Measurements from ENCODE around the gene P2RX1. TPM values are rescaled to one million over a fixed set of nuclear protein-coding genes. Genes with fewer than 3 reads are reported as not detected.

The P2RX1 gene
- polyA plus RNA-seq (2012; ENCODE audit: low read depth, missing spikeins): 1.1 TPM

- FAIRE-seq: peak; percentile 80
- no peak for DNase-seq (ENCODE audit: insufficient read length, low spot score)
- TF ChIP-seq POLR2A (IDR thresholded peaks at IDR 0.05; ENCODE audit: low read depth, low read length): no peak
- TF ChIP-seq TAF1 (IDR thresholded peaks at IDR 0.05; ENCODE audit: low read depth, low read length): no peak
- no peak for TF ChIP-seq PAX5 (IDR thresholded peaks at IDR 0.05; ENCODE audit: insufficient read depth, low read length, severe bottlenecking)
- no peak for TF ChIP-seq SPI1 (IDR thresholded peaks at IDR 0.05; ENCODE audit: low read depth, low read length)
- TF ChIP-seq POU2F2 (IDR thresholded peaks at IDR 0.05; ENCODE audit: low read depth, low read length): no peak
- no peak for TF ChIP-seq POLR2AphosphoS5 (IDR thresholded peaks at IDR 0.05; ENCODE audit: low read depth, low read length)
Observed at GRCh38 chr17:3915995-3916696, at the start of gene P2RX1. TSS of gene P2RX1 (minus strand) at chr17:3916465. CDS start at chr17:3916225, 240 bp downstream.

DNA sequence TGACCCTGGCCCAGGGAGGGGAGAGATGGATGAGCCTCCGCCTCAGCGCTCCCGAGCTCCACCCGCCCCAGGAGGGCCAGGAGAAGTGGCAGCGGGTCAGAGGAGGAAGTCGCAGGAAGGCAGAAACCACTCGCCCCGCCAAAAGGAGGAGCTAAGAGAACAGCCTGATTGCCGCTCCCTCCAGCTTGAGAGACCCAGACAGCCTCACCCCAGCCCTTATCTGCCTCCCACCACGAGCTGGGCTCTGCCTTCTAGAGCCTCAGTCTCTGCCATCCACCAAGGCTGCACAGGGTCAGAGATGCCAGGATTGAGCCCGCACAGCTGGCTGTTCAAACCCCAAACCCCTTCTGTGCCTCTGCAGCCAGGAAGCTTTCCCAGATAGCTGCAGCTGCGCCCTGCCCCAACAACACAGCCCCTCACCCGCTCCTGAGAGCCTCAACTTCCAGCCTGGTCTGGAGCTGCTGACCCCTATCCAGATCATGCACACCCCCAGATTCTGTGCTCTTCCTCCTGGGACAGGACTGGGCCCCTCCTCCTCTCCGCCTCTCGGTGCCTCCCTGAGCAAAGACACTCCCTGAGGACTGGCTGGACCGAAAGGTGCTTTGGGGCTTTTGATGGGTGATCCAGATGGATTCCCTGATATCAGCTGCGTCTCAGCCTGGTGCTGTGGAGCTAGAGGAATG is 49.0 kb upstream of the P2RX1 start:
- TF ChIP-seq POU2F2 (IDR thresholded peaks at IDR 0.05; ENCODE audit: low read depth, low read length): no peak
- no peak for TF ChIP-seq TAF1 (IDR thresholded peaks at IDR 0.05; ENCODE audit: low read depth, low read length)
- peak; percentile 64; the same call in 1 of the 2 replicates for TF ChIP-seq SPI1 (IDR thresholded peaks at IDR 0.05; ENCODE audit: low read depth, low read length)
- no peak for TF ChIP-seq POLR2A (IDR thresholded peaks at IDR 0.05; ENCODE audit: low read depth, low read length)
- FAIRE-seq (peak; percentile 98), DNase-seq (ENCODE audit: insufficient read length, low spot score) (peak; percentile 67)

DNA sequence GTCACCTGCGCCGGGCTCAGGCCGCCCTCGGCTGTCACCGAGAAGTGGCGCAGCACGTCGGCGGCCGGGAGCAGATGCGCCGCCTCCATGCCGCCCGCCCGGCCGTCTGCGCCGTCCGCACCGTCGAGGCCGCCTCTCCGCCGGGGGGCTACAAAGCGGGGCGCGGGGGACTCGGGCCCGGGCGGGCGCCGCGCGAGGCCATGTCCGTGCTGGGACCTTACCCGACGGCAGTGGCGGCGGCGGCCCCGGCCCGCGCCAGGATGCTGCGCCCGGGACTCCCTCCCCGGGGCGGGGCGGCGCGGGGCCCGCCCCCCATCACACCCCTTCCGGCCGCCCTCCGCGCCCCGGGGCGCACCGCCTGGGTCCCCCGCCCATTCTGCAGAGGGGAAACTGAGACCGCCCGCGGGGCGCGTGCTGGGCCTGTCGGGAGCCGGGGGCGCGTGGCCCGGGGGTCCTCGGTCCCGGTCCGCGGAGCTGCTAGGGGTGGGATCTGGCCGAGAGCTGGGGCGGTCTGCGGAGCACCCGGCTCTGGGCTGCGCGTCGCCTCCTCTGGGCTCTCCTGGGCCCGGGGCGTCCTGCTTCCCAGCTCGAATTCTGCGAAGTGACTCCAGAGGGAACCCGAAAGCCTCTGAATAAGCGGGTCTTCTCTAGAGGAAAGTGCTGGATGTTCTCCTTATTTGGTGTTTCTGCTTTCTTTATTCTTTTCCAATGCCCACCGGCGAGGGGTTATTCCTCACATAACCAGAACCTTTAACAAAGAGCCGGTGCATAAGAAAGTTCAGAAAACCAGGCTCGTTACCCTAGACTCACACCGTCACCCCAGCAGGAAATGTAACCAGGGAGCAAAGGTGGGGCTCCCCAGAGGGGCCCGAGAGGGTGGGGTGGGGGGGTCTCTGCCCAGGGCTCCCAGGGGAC is 48.2 kb upstream of the P2RX1 start, which contains the start of gene ATP2A3:
Gene ATP2A3, minus strand, starts transcription at position 235 of the 915 bp plus-strand sequence. Its CDS starts 146 bp downstream, at position 89.
- DNase-seq (ENCODE audit: insufficient read length, low spot score) (peak; percentile 82), FAIRE-seq (peak; percentile 83)
- TF ChIP-seq POLR2AphosphoS5 (IDR thresholded peaks at IDR 0.05; ENCODE audit: low read depth, low read length) (no peak), POLR2A (IDR thresholded peaks at IDR 0.05; ENCODE audit: low read depth, low read length) (no peak), PAX5 (IDR thresholded peaks at IDR 0.05; ENCODE audit: insufficient read depth, low read length, severe bottlenecking) (no peak), POU2F2 (IDR thresholded peaks at IDR 0.05; ENCODE audit: low read depth, low read length) (no peak), TAF1 (IDR thresholded peaks at IDR 0.05; ENCODE audit: low read depth, low read length) (no peak), SPI1 (IDR thresholded peaks at IDR 0.05; ENCODE audit: low read depth, low read length) (no peak)

GRCh38 chr17:3963237-3964201 is 47.3 kb upstream of the P2RX1 start:
- peak; percentile 61 for DNase-seq (ENCODE audit: insufficient read length, low spot score)
- peak; percentile 91 for FAIRE-seq
- peak; percentile 86 for TF ChIP-seq SPI1 (IDR thresholded peaks at IDR 0.05; ENCODE audit: low read depth, low read length)
- no peak for TF ChIP-seq PAX5 (IDR thresholded peaks at IDR 0.05; ENCODE audit: insufficient read depth, low read length, severe bottlenecking)

DNA sequence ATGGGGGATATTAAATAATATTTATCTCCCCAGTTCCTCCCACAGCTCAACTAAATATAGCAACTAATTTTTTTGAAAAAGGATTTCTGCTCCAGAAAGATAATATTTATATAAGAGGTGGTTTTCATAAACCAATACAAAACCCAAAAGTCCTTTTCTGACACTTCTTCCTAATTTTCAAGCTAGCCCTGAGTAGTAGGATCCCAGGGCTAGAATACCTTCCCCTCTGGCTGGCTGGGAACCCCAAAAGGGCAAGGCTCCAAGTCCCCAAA is 46.6 kb upstream of the P2RX1 start:
- no peak for FAIRE-seq
- DNase-seq (ENCODE audit: insufficient read length, low spot score): no peak
- no peak for TF ChIP-seq SPI1 (IDR thresholded peaks at IDR 0.05; ENCODE audit: low read depth, low read length)
- TF ChIP-seq PAX5 (IDR thresholded peaks at IDR 0.05; ENCODE audit: insufficient read depth, low read length, severe bottlenecking): no peak
- no peak for TF ChIP-seq TAF1 (IDR thresholded peaks at IDR 0.05; ENCODE audit: low read depth, low read length)
- no peak for TF ChIP-seq POLR2A (IDR thresholded peaks at IDR 0.05; ENCODE audit: low read depth, low read length)
- no peak for TF ChIP-seq POLR2AphosphoS5 (IDR thresholded peaks at IDR 0.05; ENCODE audit: low read depth, low read length)
- TF ChIP-seq POU2F2 (IDR thresholded peaks at IDR 0.05; ENCODE audit: low read depth, low read length): no peak

GRCh38 chr17:3962217-3962964 is 46.1 kb upstream of the P2RX1 start:
- no peak for DNase-seq (ENCODE audit: insufficient read length, low spot score)
- peak; percentile 62 for FAIRE-seq
- TF ChIP-seq POLR2AphosphoS5 (IDR thresholded peaks at IDR 0.05; ENCODE audit: low read depth, low read length): no peak
- no peak for TF ChIP-seq SPI1 (IDR thresholded peaks at IDR 0.05; ENCODE audit: low read depth, low read length)
- TF ChIP-seq PAX5 (IDR thresholded peaks at IDR 0.05; ENCODE audit: insufficient read depth, low read length, severe bottlenecking): no peak
- TF ChIP-seq TAF1 (IDR thresholded peaks at IDR 0.05; ENCODE audit: low read depth, low read length): no peak
- no peak for TF ChIP-seq POU2F2 (IDR thresholded peaks at IDR 0.05; ENCODE audit: low read depth, low read length)
- no peak for TF ChIP-seq POLR2A (IDR thresholded peaks at IDR 0.05; ENCODE audit: low read depth, low read length)

GRCh38 chr17:3961564-3962047 is 45.3 kb upstream of the P2RX1 start:
- peak; percentile 91 for FAIRE-seq
- no peak for DNase-seq (ENCODE audit: insufficient read length, low spot score)
- TF ChIP-seq POLR2A (IDR thresholded peaks at IDR 0.05; ENCODE audit: low read depth, low read length): no peak
- TF ChIP-seq POLR2AphosphoS5 (IDR thresholded peaks at IDR 0.05; ENCODE audit: low read depth, low read length): no peak
- no peak for TF ChIP-seq TAF1 (IDR thresholded peaks at IDR 0.05; ENCODE audit: low read depth, low read length)
- no peak for TF ChIP-seq POU2F2 (IDR thresholded peaks at IDR 0.05; ENCODE audit: low read depth, low read length)
- no peak for TF ChIP-seq PAX5 (IDR thresholded peaks at IDR 0.05; ENCODE audit: insufficient read depth, low read length, severe bottlenecking)
- no peak for TF ChIP-seq SPI1 (IDR thresholded peaks at IDR 0.05; ENCODE audit: low read depth, low read length)

GRCh38 chr17:3960764-3961163 is 44.5 kb upstream of the P2RX1 start:
- TF ChIP-seq PAX5 (IDR thresholded peaks at IDR 0.05; ENCODE audit: insufficient read depth, low read length, severe bottlenecking) (no peak), POLR2AphosphoS5 (IDR thresholded peaks at IDR 0.05; ENCODE audit: low read depth, low read length) (no peak), SPI1 (IDR thresholded peaks at IDR 0.05; ENCODE audit: low read depth, low read length) (no peak), POU2F2 (IDR thresholded peaks at IDR 0.05; ENCODE audit: low read depth, low read length) (no peak), POLR2A (IDR thresholded peaks at IDR 0.05; ENCODE audit: low read depth, low read length) (no peak), TAF1 (IDR thresholded peaks at IDR 0.05; ENCODE audit: low read depth, low read length) (no peak)
- peak; percentile 78 for FAIRE-seq
- no peak for DNase-seq (ENCODE audit: insufficient read length, low spot score)

Measured in GM12891 (cell line).